OCI-LY1 (cell line): ENCODE data around the gene GRIK3.

Source experiments
- CTCF ChIP-seq: fragments of 200-600 bp; sonication (generic), shearing (Covaris generic); IDR thresholded peaks from 2 replicates; pipeline ENCODE4 v1.5.1; 2017; ENCODE audit warnings: mild to moderate bottlenecking, antibody characterized with exemption, low read length, moderate library complexity, mixed read lengths
- EZH2 ChIP-seq: fragments of 200-600 bp; sonication (generic), shearing (Covaris generic); IDR thresholded peaks from 2 replicates; pipeline ENCODE4 v1.8.0; 2017; ENCODE audit warnings: borderline replicate concordance, mixed run types, mild to moderate bottlenecking, antibody characterized with exemption, low read length, moderate library complexity, mixed read lengths

- no peak for TF ChIP-seq CTCF
- TF ChIP-seq EZH2 = no peak
These were observed 16.6 kb downstream of the GRIK3 start for GRCh38 chr1:37017720-37018119.
